Spleen (tissue), 11 donors: ENCODE results near the gene FGF14. TPM values are rescaled to one million over a fixed set of nuclear protein-coding genes. Genes with fewer than 3 reads are reported as not detected.

Experiments
- DNase-seq: peaks from one replicate; pipeline ENCODE4 v3.0.0-alpha.2; 2020
- H3K27ac ChIP-seq, 8 donors: fragments of 200-600 bp; sonication (generic) in 7 of 8; 1 replicate in 4 of 8; 2 replicates in 4 of 8; pipeline versions ENCODE4 v1.5.0 to v1.8.0; 2016 to 2021; ENCODE audit warnings: inconsistent platforms in 4 of 8, mild to moderate bottlenecking in 4 of 8, moderate library complexity in 1 of 8
- H3K27me3 ChIP-seq, 7 donors: fragments of 200-600 bp; sonication (generic) in 6 of 7; replicated peaks in 1 of 7; 1 replicate in 4 of 7; 2 replicates in 3 of 7; pipeline versions ENCODE4 v1.5.0 to v1.8.0; 2016 to 2021; ENCODE audit warnings: inconsistent platforms in 3 of 7, mild to moderate bottlenecking in 1 of 7
- H3K36me3 ChIP-seq, 6 donors: fragments of 200-600 bp; sonication (generic) in 5 of 6; 1 replicate in 4 of 6; 2 replicates in 2 of 6; pipeline versions ENCODE4 v1.5.0 to v1.8.0; 2016 to 2021; ENCODE audit warnings: inconsistent platforms in 2 of 6
- H3K4me1 ChIP-seq, 6 donors: fragments of 200-600 bp; sonication (generic) in 5 of 6; 1 replicate in 3 of 6; 2 replicates in 3 of 6; pipeline versions ENCODE4 v1.5.0 to v1.8.0; 2016 to 2021; ENCODE audit warnings: inconsistent platforms in 3 of 6
- H3K4me3 ChIP-seq, 8 donors: fragments of 200-600 bp; sonication (generic) in 7 of 8; 1 replicate in 4 of 8; 2 replicates in 4 of 8; pipeline versions ENCODE4 v1.5.0 to v1.8.0; 2016 to 2021; ENCODE audit warnings: inconsistent platforms in 4 of 8, mild to moderate bottlenecking in 4 of 8, moderate library complexity in 2 of 8
- H3K9me3 ChIP-seq, 8 donors: fragments of 200-600 bp; sonication (generic) in 7 of 8; 1 replicate in 4 of 8; 2 replicates in 4 of 8; pipeline versions ENCODE4 v1.5.0 to v1.8.0; 2016 to 2021; ENCODE audit warnings: inconsistent platforms in 4 of 8
- CTCF ChIP-seq, 11 experiments: fragments of 200-600 bp in 7 of 11; fragments of 450-650 bp in 4 of 11; sonication (generic) in 4 of 11; IDR thresholded peaks in 8 of 11; conservative IDR thresholded peaks in 3 of 11; 1 replicate in 7 of 11; 2 replicates in 4 of 11; pipeline versions ENCODE4 v1.4.0 to v1.8.0; 2016 to 2021; ENCODE audit warnings: antibody characterized with exemption in 11 of 11, inconsistent platforms in 4 of 11, mild to moderate bottlenecking in 1 of 11
- POLR2A ChIP-seq, 3 donors: fragments of 450-650 bp; IDR thresholded peaks; one replicate each; pipeline ENCODE4 v1.5.1; 2017; ENCODE audit warnings: antibody characterized with exemption in 3 of 3, mild to moderate bottlenecking in 1 of 3
- POLR2AphosphoS5 ChIP-seq, 3 donors: sonication (generic); formaldehyde crosslinking; IDR thresholded peaks; one replicate each; pipeline ENCODE4 v1.5.1; 2017; ENCODE audit warnings: antibody characterized with exemption in 3 of 3
- WGBS, 5 donors: extraction: QIAGEN DNeasy Blood & Tissue Kit in 3 of 5; methylation state at CpG; one replicate each; pipeline versions ENCODE4 v1.1.5 to v1.1.7; 2013 to 2018; 5-methylcytosine and 5-hydroxymethylcytosine counted together
- intact Hi-C: fragments of 100-400 bp; cut with DNase I; formaldehyde crosslinking; loops from one replicate; pipeline ENCODE4 v1.15.0; 2023; ENCODE audit warnings: low total_unique reads
- polyA plus RNA-seq, 3 donors: library from polyadenylated mRNA; stranded (reverse); fragments of 200-250 nt; gene quantifications; one replicate each; pipeline ENCODE4 v1.2.1, GENCODE V29; 2013
- total RNA-seq, 7 donors: library from RNA; depleted of rRNA in 3 of 7; stranded (reverse); fragments of >200 nt in 3 of 7; fragmentation: NEBNext Ultra II Directional in 4 of 7; extraction: Animal tissue kit (Norgen Biotek cat#: 25700) in 4 of 7; gene quantifications; one replicate each; pipeline versions ENCODE4 v1.1.0 to v1.2.1, GENCODE V29; 2016 to 2021
- donor health status: healthy with polysubstance abuse.
- donor health status: DM: no; HTN: no; CAD: no; lungs with moderate emphysema.
- donor health status: DM: no; HTN: no; CAD: no.
- donor health status: Bipolar disorder and iron deficiency.
- donor health status: healthy.
- donor health status: DM: no; HTN: no; CAD: no.
- donor health status: DM: yes; HTN: yes; CAD: no.

FGF14 gene
- total and polyA plus RNA-seq, 10 donors = 0.03 to 1.1 (median 0.05) TPM; not detected in 3

GRCh38 chr13:101697745-101698144 lies 704.1 kb downstream of the FGF14 start:
- intact Hi-C loops = no loop called here
- Histone ChIP-seq H3K27me3 (no peaks in the 10 kb centered on the region), H3K36me3 (no peaks in the 10 kb centered on the region), H3K27ac (no peak overlapping the region), H3K9me3 (no peaks in the 10 kb centered on the region), H3K4me3 (no peak overlapping the region), H3K4me1 (no peaks in the 10 kb centered on the region)
- no peak for DNase-seq
- WGBS, 5 donors = 72 to 77% (median 75%) methylated on average over 3 of the region's 3 CpGs
- TF ChIP-seq POLR2A (IDR thresholded peaks at IDR 0.05) (no peak), POLR2AphosphoS5 (IDR thresholded peaks at IDR 0.05) (no peak)

DNA sequence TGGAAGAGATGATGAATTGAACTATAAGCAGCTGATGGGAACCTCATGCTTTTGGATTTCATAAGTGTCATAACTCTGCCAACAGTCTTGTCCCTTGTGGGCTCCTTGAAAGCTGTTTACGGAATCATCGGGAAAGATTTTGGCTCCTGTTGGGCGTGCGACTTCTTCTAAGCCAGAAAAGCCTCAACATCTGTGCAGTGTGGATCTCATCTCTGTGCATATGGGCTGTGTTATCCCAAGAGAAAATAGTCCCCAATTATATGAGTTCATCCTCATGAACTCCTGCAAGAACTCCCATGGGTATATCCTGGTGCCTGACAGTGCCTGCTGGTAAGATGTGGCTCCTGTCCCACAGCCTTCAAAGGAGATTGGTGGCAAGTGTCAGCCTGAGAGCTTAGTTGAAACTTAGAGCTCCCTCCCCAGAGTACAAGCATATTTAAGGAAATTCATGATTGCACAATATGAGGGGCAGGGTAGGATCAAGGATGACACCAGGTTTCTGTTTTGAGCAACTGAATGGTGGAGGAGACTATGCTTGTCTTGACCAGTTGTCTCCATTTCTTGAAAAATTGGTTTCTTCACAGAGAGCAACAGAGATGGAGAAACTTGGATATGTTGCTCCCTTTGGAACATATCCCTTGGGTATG lies 705.9 kb downstream of the FGF14 start:
- DNase-seq = no peak
- no peaks in the 10 kb centered on the region for H3K9me3 ChIP-seq
- intact Hi-C loops = no loop called here
- H3K4me3 ChIP-seq = no peak overlapping the region
- no peaks in the 10 kb centered on the region for H3K36me3 ChIP-seq
- H3K27ac ChIP-seq = no peak overlapping the region
- no peaks in the 10 kb centered on the region for H3K27me3 ChIP-seq
- WGBS, 5 donors = 93 to 98% (median 96%) methylated on average over 4 of the region's 4 CpGs
- H3K4me1 ChIP-seq = no peaks in the 10 kb centered on the region
- TF ChIP-seq POLR2A (IDR thresholded peaks at IDR 0.05) (no peak), CTCF (IDR thresholded peaks at IDR 0.05 in 8 of 11, conservative IDR thresholded peaks at IDR 0.05 in 3 of 11) (no peak), POLR2AphosphoS5 (IDR thresholded peaks at IDR 0.05) (no peak)

GRCh38 chr13:101691341-101691860 lies 710.4 kb downstream of the FGF14 start:
- intact Hi-C loops = no loop called here
- no peaks in the 10 kb centered on the region for H3K4me1 ChIP-seq
- H3K36me3 ChIP-seq = no peaks in the 10 kb centered on the region
- H3K4me3 ChIP-seq = no peak overlapping the region
- H3K9me3 ChIP-seq = no peaks in the 10 kb centered on the region
- H3K27me3 ChIP-seq = no peaks in the 10 kb centered on the region
- TF ChIP-seq POLR2A (IDR thresholded peaks at IDR 0.05) (no peak), POLR2AphosphoS5 (IDR thresholded peaks at IDR 0.05) (no peak), CTCF (IDR thresholded peaks at IDR 0.05 in 8 of 11, conservative IDR thresholded peaks at IDR 0.05 in 3 of 11) (no peak)
- DNase-seq = no peak
- WGBS, 5 donors = 74 to 88% (median 77%) methylated on average over 3 of the region's 3 CpGs
- no peak overlapping the region for H3K27ac ChIP-seq

- Histone ChIP-seq H3K4me3 (no peak overlapping the region), H3K27me3 (no peaks in the 10 kb centered on the region), H3K27ac (no peak overlapping the region), H3K9me3 (no peaks in the 10 kb centered on the region), H3K4me1 (no peaks in the 10 kb centered on the region), H3K36me3 (no peaks in the 10 kb centered on the region)
- DNase-seq = no peak
- intact Hi-C loops = no loop called here
- TF ChIP-seq CTCF (IDR thresholded peaks at IDR 0.05 in 8 of 11, conservative IDR thresholded peaks at IDR 0.05 in 3 of 11) (no peak), POLR2AphosphoS5 (IDR thresholded peaks at IDR 0.05) (no peak), POLR2A (IDR thresholded peaks at IDR 0.05) (no peak)
- 29 to 72% (median 43%) methylated on average over 1 to 2 of the region's 2 CpGs for WGBS, 5 donors
Measured at GRCh38 chr13:101690871-101691270, 711.0 kb downstream of the FGF14 start.
